Gastroesophageal sphincter (tissue), 4 donors: Measurements from ENCODE around the gene KRTAP29-1. TPM values are rescaled to one million over a fixed set of nuclear protein-coding genes. Genes with fewer than 3 reads are reported as not detected.

ENCODE experiments used
- ATAC-seq: fragments of 150-250 bp; one replicate; pipeline ENCODE4 v1.9.1; 2016; ENCODE audit warnings: mild to moderate bottlenecking, moderate library complexity
- H3K27ac ChIP-seq, 4 donors: fragments of 200-600 bp; sonication (generic) in 3 of 4; 1 replicate in 3 of 4; 2 replicates in 1 of 4; pipeline ENCODE4 v1.5.1; 2016 to 2019
- H3K27me3 ChIP-seq: fragments of 200-600 bp; sonication (generic); one replicate; pipeline ENCODE4 v1.5.1; 2019
- H3K36me3 ChIP-seq, 2 donors: fragments of 200-600 bp; sonication (generic); one replicate each; pipeline ENCODE4 v1.5.1; 2019; ENCODE audit warnings: control low read depth in 1 of 2
- H3K4me1 ChIP-seq, 3 donors: fragments of 200-600 bp; sonication (generic); 1 replicate in 2 of 3; 2 replicates in 1 of 3; pipeline ENCODE4 v1.5.1; 2016 to 2019; ENCODE audit warnings: control low read depth in 2 of 3
- H3K4me3 ChIP-seq, 2 donors: fragments of 200-600 bp; sonication (generic); one replicate each; pipeline ENCODE4 v1.5.1; 2019; ENCODE audit warnings: mild to moderate bottlenecking in 1 of 2, moderate library complexity in 1 of 2
- H3K9me3 ChIP-seq, 3 donors: fragments of 200-600 bp; sonication (generic); one replicate each; pipeline ENCODE4 v1.5.1; 2017 to 2019; ENCODE audit warnings: control low read depth in 2 of 3
- CTCF ChIP-seq, 4 experiments: fragments of 200-600 bp in 2 of 4; fragments of 450-650 bp in 2 of 4; sonication (generic) in 1 of 4; IDR thresholded peaks; one replicate each; pipeline ENCODE4 v1.5.1; 2017 to 2019; ENCODE audit warnings: antibody characterized with exemption in 4 of 4, mild to moderate bottlenecking in 2 of 4, moderate library complexity in 2 of 4
- EP300 ChIP-seq: sonication (generic); formaldehyde crosslinking; IDR thresholded peaks from one replicate; pipeline ENCODE4 v1.6.1; 2017; ENCODE audit warnings: antibody characterized with exemption, mild to moderate bottlenecking
- POLR2A ChIP-seq, 2 donors: fragments of 450-650 bp; IDR thresholded peaks; one replicate each; pipeline ENCODE4 v1.6.1; 2017; ENCODE audit warnings: antibody characterized with exemption in 2 of 2, mild to moderate bottlenecking in 2 of 2, moderate library complexity in 1 of 2
- POLR2AphosphoS5 ChIP-seq: sonication (generic); formaldehyde crosslinking; IDR thresholded peaks from one replicate; pipeline ENCODE4 v1.6.1; 2017; ENCODE audit warnings: antibody characterized with exemption
- WGBS, 2 donors: methylation state at CpG; one replicate each; pipeline ENCODE4 v1.1.5; 2018; ENCODE audit warnings: low coverage in 1 of 2; 5-methylcytosine and 5-hydroxymethylcytosine counted together
- total RNA-seq, 4 donors: library from RNA; depleted of rRNA; stranded (reverse); fragments of >200 nt; gene quantifications; one replicate each; pipeline ENCODE4 v1.1.0, GENCODE V29; 2016

KRTAP29-1 gene
- total RNA-seq, 4 donors from 2014 or later: not detected

DNA sequence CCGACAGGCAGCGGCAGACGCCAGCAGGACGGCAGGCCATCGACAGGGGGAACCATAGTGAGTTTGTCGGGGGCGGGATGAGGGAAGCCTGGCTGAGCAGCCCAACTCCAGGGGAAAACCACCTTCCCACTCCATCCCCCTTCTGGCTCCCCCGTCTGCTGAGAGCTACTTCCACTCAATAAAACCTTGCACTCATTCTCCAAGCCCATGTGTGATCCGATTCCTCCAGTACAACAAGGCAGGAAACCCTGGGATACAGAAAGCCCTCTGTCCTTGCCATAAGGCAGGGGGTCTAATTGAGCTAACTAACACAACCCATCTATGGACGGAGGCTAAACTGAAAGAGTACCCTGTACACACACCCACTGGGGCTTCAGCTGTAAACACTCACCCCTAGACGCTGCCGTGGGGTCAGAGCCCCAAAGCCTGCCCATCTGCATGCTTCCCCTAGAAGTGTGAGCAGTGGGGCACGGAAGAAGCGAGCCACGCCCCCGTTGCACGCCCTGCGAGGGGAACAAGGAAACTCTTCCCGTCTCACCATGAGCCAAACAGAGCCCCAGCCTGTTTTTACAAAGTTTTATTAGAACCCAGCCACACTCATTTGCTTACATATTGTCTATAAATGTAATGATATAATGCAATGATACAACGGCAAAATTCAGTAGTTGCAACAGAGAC, 4.1 kb downstream of the KRTAP29-1 start:
- no peaks in the 10 kb centered on the region for H3K36me3 ChIP-seq
- 86 to 95% methylated on average over 11 to 19 of the region's 20 CpGs for WGBS, 2 donors
- TF ChIP-seq POLR2A (IDR thresholded peaks at IDR 0.05) (no peak), POLR2AphosphoS5 (no peak), EP300 (no peak), CTCF (IDR thresholded peaks at IDR 0.05) (no peak)
- H3K4me1 ChIP-seq: no peaks in the 10 kb centered on the region
- H3K4me3 ChIP-seq: no peak overlapping the region
- no peak for ATAC-seq
- no peaks in the 10 kb centered on the region for H3K9me3 ChIP-seq
- H3K27me3 ChIP-seq: peaks cover 11% of the 10 kb centered on the region
- no peak overlapping the region for H3K27ac ChIP-seq

- Histone ChIP-seq H3K4me3 (no peak overlapping the region), H3K36me3 (no peaks in the 10 kb centered on the region), H3K27ac (no peak overlapping the region), H3K4me1 (no peaks in the 10 kb centered on the region), H3K27me3 (peaks cover 23% of the 10 kb centered on the region), H3K9me3 (no peaks in the 10 kb centered on the region)
- TF ChIP-seq EP300 (no peak), CTCF (IDR thresholded peaks at IDR 0.05) (no peak), POLR2A (IDR thresholded peaks at IDR 0.05) (no peak), POLR2AphosphoS5 (no peak)
- WGBS, 2 donors: 26 to 45% methylated on average over 1 of the region's 1 CpG
- ATAC-seq: no peak
Measured at GRCh38 chr17:41296846-41297245, 5.8 kb downstream of the KRTAP29-1 start.

GRCh38 chr17:41294016-41294415, 8.6 kb downstream of the KRTAP29-1 start:
- H3K27ac ChIP-seq: no peak overlapping the region
- WGBS, 2 donors: 56 to 60% methylated on average over 1 of the region's 1 CpG
- TF ChIP-seq CTCF (IDR thresholded peaks at IDR 0.05) (no peak), EP300 (no peak), POLR2A (IDR thresholded peaks at IDR 0.05) (no peak), POLR2AphosphoS5 (no peak)
- H3K4me1 ChIP-seq: no peaks in the 10 kb centered on the region
- peaks cover 24% of the 10 kb centered on the region for H3K27me3 ChIP-seq
- no peaks in the 10 kb centered on the region for H3K9me3 ChIP-seq
- no peak for ATAC-seq
- no peak overlapping the region for H3K4me3 ChIP-seq
- no peaks in the 10 kb centered on the region for H3K36me3 ChIP-seq

GRCh38 chr17:41287050-41287449, 15.6 kb downstream of the KRTAP29-1 start:
- H3K36me3 ChIP-seq: no peaks in the 10 kb centered on the region
- H3K4me3 ChIP-seq: no peak overlapping the region
- H3K27ac ChIP-seq: no peak overlapping the region
- no peak for ATAC-seq
- H3K9me3 ChIP-seq: no peaks in the 10 kb centered on the region
- 79 to 87% methylated on average over 3 of the region's 3 CpGs for WGBS, 2 donors
- H3K27me3 ChIP-seq: peaks cover 16% of the 10 kb centered on the region
- H3K4me1 ChIP-seq: no peaks in the 10 kb centered on the region
- TF ChIP-seq POLR2AphosphoS5: no peak

DNA sequence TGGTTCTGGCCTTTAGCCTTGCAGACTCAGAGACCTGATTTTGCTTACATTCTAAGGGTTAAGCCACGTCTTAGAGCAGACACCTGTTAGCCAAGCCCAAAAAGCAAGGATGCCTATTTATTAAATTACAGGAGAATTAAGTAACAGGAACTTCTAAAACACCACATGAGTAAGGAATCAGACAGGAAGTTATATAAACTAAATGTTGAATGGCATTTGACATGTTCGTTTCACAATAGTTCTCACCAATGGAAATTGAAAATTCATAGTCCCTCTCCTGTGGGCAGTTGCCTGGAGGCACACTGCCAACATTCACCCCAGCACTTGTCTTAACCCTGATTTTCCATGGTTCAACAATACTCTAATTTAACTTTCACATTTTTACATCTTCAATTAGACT, 18.1 kb downstream of the KRTAP29-1 start:
- ATAC-seq: no peak
- TF ChIP-seq POLR2A (IDR thresholded peaks at IDR 0.05) (no peak), EP300 (no peak), CTCF (IDR thresholded peaks at IDR 0.05) (no peak), POLR2AphosphoS5 (no peak)
- Histone ChIP-seq H3K27me3 (peaks cover 20% of the 10 kb centered on the region), H3K4me3 (no peak overlapping the region), H3K9me3 (no peaks in the 10 kb centered on the region), H3K4me1 (no peaks in the 10 kb centered on the region), H3K27ac (no peak overlapping the region), H3K36me3 (no peaks in the 10 kb centered on the region)
- WGBS, 2 donors: 9 to 28% methylated on average over 2 of the region's 2 CpGs
